ENCODE results near the gene LRRC2. TPM values are rescaled to one million over a fixed set of nuclear protein-coding genes. Genes with fewer than 3 reads are reported as not detected.

Gene LRRC2
- total and polyA plus RNA-seq, 9 of the 15 experiments (the other 6 are each of a cell fraction or from before 2014, with no cell fraction given), result 0.01 to 0.04 (median 0.03) TPM; not detected in 5

DNA sequence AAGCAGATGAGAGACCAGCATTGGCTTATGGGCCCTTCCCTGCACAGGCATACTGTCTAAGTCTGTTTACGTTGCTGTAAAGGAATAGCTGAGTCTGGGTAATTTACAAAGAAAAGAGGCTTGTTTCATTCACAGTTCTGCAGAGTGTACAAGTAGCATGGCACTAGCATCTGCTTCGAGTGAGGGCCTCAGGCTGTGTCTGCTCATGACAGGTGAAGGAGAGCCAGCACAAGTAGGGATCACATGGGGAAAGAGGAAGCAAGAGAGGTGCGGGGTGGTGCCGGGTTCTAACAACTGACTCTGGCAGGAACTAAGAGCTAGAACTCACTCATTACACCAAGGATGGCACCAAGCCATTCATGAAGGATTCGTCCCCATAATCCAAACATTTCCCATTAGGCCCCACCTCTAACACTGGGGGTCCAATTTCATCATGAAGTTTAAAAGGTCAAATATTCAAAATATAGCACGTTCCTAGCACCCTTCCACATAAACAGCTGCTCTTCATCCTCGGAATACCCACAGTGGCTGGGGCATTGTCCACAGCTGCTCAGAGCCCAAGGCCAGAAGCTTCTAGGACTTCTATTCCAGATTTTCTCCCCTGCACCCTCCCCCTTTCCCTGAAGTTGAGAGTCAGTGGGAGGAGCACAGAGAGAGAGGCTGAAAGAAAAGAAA is 62.8 kb downstream of the LRRC2 start (continued):
- TF ChIP-seq C11orf30 (IDR thresholded peaks at IDR 0.05; ENCODE audit: low read depth) (peak; percentile 43; the same call in 1 of the 2 replicates), ZNF175 (CRISPR knock-in tag; IDR thresholded peaks at IDR 0.05; ENCODE audit: low read depth) (no peak), NR1H2 (CRISPR knock-in tag; IDR thresholded peaks at IDR 0.05) (no peak), ZNF764 (CRISPR knock-in tag; IDR thresholded peaks at IDR 0.05; ENCODE audit: low read depth) (no peak), ZNF695 (CRISPR knock-in tag; IDR thresholded peaks at IDR 0.05) (no peak), RFX5 (IDR thresholded peaks at IDR 0.05; ENCODE audit: low read depth, low read length) (no peak), NR2C2 (CRISPR knock-in tag; IDR thresholded peaks at IDR 0.05) (no peak), NR2C2 (tag; IDR thresholded peaks at IDR 0.05) (no peak), NCOA4 (IDR thresholded peaks at IDR 0.05; ENCODE audit: partially characterized antibody) (no peak), L3MBTL2 (IDR thresholded peaks at IDR 0.05) (peak; percentile 72), PRMT5 (CRISPR knock-in tag; IDR thresholded peaks at IDR 0.05) (no peak), ATF1 (CRISPR knock-in tag; IDR thresholded peaks at IDR 0.05) (no peak), ATF1 (tag; IDR thresholded peaks at IDR 0.05) (no peak), POLR2AphosphoS5 (IDR thresholded peaks at IDR 0.05; ENCODE audit: control insufficient read depth, insufficient read depth, low read depth, low read length) (no peak), ZNF586 (CRISPR knock-in tag; conservative IDR thresholded peaks at IDR 0.05) (no peak), DNMT1 (IDR thresholded peaks at IDR 0.05) (no peak), ZNF644 (tag; IDR thresholded peaks at IDR 0.05; ENCODE audit: low read depth) (no peak), GATAD2B (IDR thresholded peaks at IDR 0.05; ENCODE audit: borderline replicate concordance) (no peak), ZNF316 (IDR thresholded peaks at IDR 0.05) (peak; percentile 67), RAD21 (CRISPR knock-in tag; conservative IDR thresholded peaks at IDR 0.05 in 1 of 2, IDR thresholded peaks at IDR 0.05 in 1 of 2) (no peak; a peak in 1 of 4 replicates), SMAD1 (IDR thresholded peaks at IDR 0.05; ENCODE audit: low read depth, low read length, partially characterized antibody) (no peak), TBP (optimal IDR thresholded peaks at IDR 0.05; ENCODE audit: low read depth, low read length) (no peak), MTA3 (IDR thresholded peaks at IDR 0.05; ENCODE audit: borderline replicate concordance) (no peak), BRD4 (IDR thresholded peaks at IDR 0.05) (no peak), ZBTB7A (IDR thresholded peaks at IDR 0.05; ENCODE audit: borderline replicate concordance, control insufficient read depth, low read depth, low read length) (no peak), CBX1 (IDR thresholded peaks at IDR 0.05; ENCODE audit: low read depth) (no peak)
- TF ChIP-seq, protein P1, sequence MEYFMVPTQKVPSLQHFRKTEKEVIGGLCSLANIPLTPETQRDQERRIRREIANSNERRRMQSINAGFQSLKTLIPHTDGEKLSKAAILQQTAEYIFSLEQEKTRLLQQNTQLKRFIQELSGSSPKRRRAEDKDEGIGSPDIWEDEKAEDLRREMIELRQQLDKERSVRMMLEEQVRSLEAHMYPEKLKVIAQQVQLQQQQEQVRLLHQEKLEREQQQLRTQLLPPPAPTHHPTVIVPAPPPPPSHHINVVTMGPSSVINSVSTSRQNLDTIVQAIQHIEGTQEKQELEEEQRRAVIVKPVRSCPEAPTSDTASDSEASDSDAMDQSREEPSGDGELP (CRISPR knock-in tag; IDR thresholded peaks at IDR 0.05; ENCODE audit: borderline replicate concordance), result no peak
- TF ChIP-seq, protein P2, sequence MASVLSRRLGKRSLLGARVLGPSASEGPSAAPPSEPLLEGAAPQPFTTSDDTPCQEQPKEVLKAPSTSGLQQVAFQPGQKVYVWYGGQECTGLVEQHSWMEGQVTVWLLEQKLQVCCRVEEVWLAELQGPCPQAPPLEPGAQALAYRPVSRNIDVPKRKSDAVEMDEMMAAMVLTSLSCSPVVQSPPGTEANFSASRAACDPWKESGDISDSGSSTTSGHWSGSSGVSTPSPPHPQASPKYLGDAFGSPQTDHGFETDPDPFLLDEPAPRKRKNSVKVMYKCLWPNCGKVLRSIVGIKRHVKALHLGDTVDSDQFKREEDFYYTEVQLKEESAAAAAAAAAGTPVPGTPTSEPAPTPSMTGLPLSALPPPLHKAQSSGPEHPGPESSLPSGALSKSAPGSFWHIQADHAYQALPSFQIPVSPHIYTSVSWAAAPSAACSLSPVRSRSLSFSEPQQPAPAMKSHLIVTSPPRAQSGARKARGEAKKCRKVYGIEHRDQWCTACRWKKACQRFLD (CRISPR knock-in tag; IDR thresholded peaks at IDR 0.05), result peak; percentile 72
